ENCODE data around the gene BRAF. TPM values are rescaled to one million over a fixed set of nuclear protein-coding genes. Genes with fewer than 3 reads are reported as not detected.
"Not testable (repeated sequence)": the region's sequence is repeated elsewhere in the genome, so short reads cannot be mapped to it uniquely, and the experiment has no call there.

BRAF gene
- total and polyA plus RNA-seq, 2 donors from 2014 or later = 8.0 to 43.9 TPM

GRCh38 chr7:140769852-140770251, 154.9 kb downstream of the BRAF start:
- FAIRE-seq = no peak
- DNase-seq = peak in 2 of 5 donors; percentile 3 to 7
- Histone ChIP-seq H3K9me3 (ENCODE audit: control insufficient read depth in 2 of 3, insufficient read depth in 1 of 3, low read length in 3 of 3) (no peaks in the 10 kb centered on the region), H3K27ac (ENCODE audit: low read depth in 2 of 2, low read length in 2 of 2) (no peak overlapping the region), H3K27me3 (ENCODE audit: control insufficient read depth, insufficient read depth, low read length) (no peaks in the 10 kb centered on the region), H3K36me3 (ENCODE audit: control insufficient read depth in 2 of 3, insufficient read depth in 3 of 3, low read length in 3 of 3) (peaks cover 1 to 11% (median 10%) of the 10 kb centered on the region in 3 donors), H3K4me3 (ENCODE audit: low read length in 3 of 3) (no peak overlapping the region), H3K4me1 (ENCODE audit: control insufficient read depth in 2 of 3, insufficient read depth in 2 of 3, low read depth in 1 of 3, low read length in 3 of 3) (no peaks in the 10 kb centered on the region), H3K9ac (ENCODE audit: low read length in 3 of 3) (no peak overlapping the region)
- intact Hi-C loops (cut with DNase I) = no loop called here
- no peak for TF ChIP-seq CTCF (IDR thresholded peaks at IDR 0.05; ENCODE audit: borderline replicate concordance, extremely low read depth, insufficient read depth)

- intact Hi-C loops (cut with DNase I) = no loop called here
- no peak for FAIRE-seq
- H3K36me3 ChIP-seq (ENCODE audit: control insufficient read depth in 2 of 3, insufficient read depth in 3 of 3, low read length in 3 of 3) = peaks cover 0 to 8% (median 2%) of the 10 kb centered on the region in 3 donors
- H3K9me3 ChIP-seq (ENCODE audit: control insufficient read depth in 2 of 3, insufficient read depth in 1 of 3, low read length in 3 of 3) = no peaks in the 10 kb centered on the region
- no peak for TF ChIP-seq CTCF (IDR thresholded peaks at IDR 0.05; ENCODE audit: borderline replicate concordance, extremely low read depth, insufficient read depth)
- H3K4me1 ChIP-seq (ENCODE audit: control insufficient read depth in 2 of 3, insufficient read depth in 2 of 3, low read depth in 1 of 3, low read length in 3 of 3) = no peaks in the 10 kb centered on the region
- DNase-seq = no peak
- no peaks in the 10 kb centered on the region for H3K27me3 ChIP-seq (ENCODE audit: control insufficient read depth, insufficient read depth, low read length)
- no peak overlapping the region for H3K27ac ChIP-seq (ENCODE audit: low read depth in 2 of 2, low read length in 2 of 2)
- no peak overlapping the region for H3K9ac ChIP-seq (ENCODE audit: low read length in 3 of 3)
- no peak overlapping the region for H3K4me3 ChIP-seq (ENCODE audit: low read length in 3 of 3)
These were observed 157.3 kb downstream of the BRAF start for GRCh38 chr7:140767418-140767817.

GRCh38 chr7:140765441-140765840, 159.3 kb downstream of the BRAF start:
- intact Hi-C loops (cut with DNase I); H3K36me3 ChIP-seq (ENCODE audit: control insufficient read depth in 2 of 3, insufficient read depth in 3 of 3, low read length in 3 of 3); H3K27me3 ChIP-seq (ENCODE audit: control insufficient read depth, insufficient read depth, low read length); FAIRE-seq; DNase-seq; H3K9me3 ChIP-seq (ENCODE audit: control insufficient read depth in 2 of 3, insufficient read depth in 1 of 3, low read length in 3 of 3); H3K4me3 ChIP-seq (ENCODE audit: low read length in 3 of 3); H3K9ac ChIP-seq (ENCODE audit: low read length in 3 of 3); H3K27ac ChIP-seq (ENCODE audit: low read depth in 2 of 2, low read length in 2 of 2); H3K4me1 ChIP-seq (ENCODE audit: control insufficient read depth in 2 of 3, insufficient read depth in 2 of 3, low read depth in 1 of 3, low read length in 3 of 3): not testable (repeated sequence)

- intact Hi-C loops (cut with DNase I); H3K9me3 ChIP-seq (ENCODE audit: control insufficient read depth in 2 of 3, insufficient read depth in 1 of 3, low read length in 3 of 3); DNase-seq; H3K27me3 ChIP-seq (ENCODE audit: control insufficient read depth, insufficient read depth, low read length); H3K4me3 ChIP-seq (ENCODE audit: low read length in 3 of 3); H3K9ac ChIP-seq (ENCODE audit: low read length in 3 of 3); H3K36me3 ChIP-seq (ENCODE audit: control insufficient read depth in 2 of 3, insufficient read depth in 3 of 3, low read length in 3 of 3); H3K4me1 ChIP-seq (ENCODE audit: control insufficient read depth in 2 of 3, insufficient read depth in 2 of 3, low read depth in 1 of 3, low read length in 3 of 3); H3K27ac ChIP-seq (ENCODE audit: low read depth in 2 of 2, low read length in 2 of 2); FAIRE-seq: not testable (repeated sequence)
These were observed 161.6 kb downstream of the BRAF start for GRCh38 chr7:140763166-140763565.

GRCh38 chr7:140761375-140761774, 163.4 kb downstream of the BRAF start:
- intact Hi-C loops (cut with DNase I); H3K4me1 ChIP-seq (ENCODE audit: control insufficient read depth in 2 of 3, insufficient read depth in 2 of 3, low read depth in 1 of 3, low read length in 3 of 3); DNase-seq; H3K9me3 ChIP-seq (ENCODE audit: control insufficient read depth in 2 of 3, insufficient read depth in 1 of 3, low read length in 3 of 3); H3K27ac ChIP-seq (ENCODE audit: low read depth in 2 of 2, low read length in 2 of 2); FAIRE-seq; H3K4me3 ChIP-seq (ENCODE audit: low read length in 3 of 3); H3K9ac ChIP-seq (ENCODE audit: low read length in 3 of 3); H3K27me3 ChIP-seq (ENCODE audit: control insufficient read depth, insufficient read depth, low read length); H3K36me3 ChIP-seq (ENCODE audit: control insufficient read depth in 2 of 3, insufficient read depth in 3 of 3, low read length in 3 of 3): not testable (repeated sequence)
